OCI-LY7 (cell line): Measurements from ENCODE around the gene ZXDC.

ENCODE experiments used
- CTCF ChIP-seq: fragments of 200-600 bp; sonication (generic); conservative IDR thresholded peaks from 2 replicates; pipeline ENCODE4 v1.5.1; 2014; ENCODE audit warnings: mild to moderate bottlenecking, antibody characterized with exemption, low read length, moderate library complexity, mixed read lengths
- EZH2phosphoT487 ChIP-seq: fragments of 200-600 bp; sonication (generic); IDR thresholded peaks from 2 replicates; pipeline ENCODE4 v1.6.1; 2018; ENCODE audit warnings: low read depth, borderline replicate concordance, mild to moderate bottlenecking, mixed run types, antibody characterized with exemption, low read length, moderate library complexity, mixed read lengths

DNA sequence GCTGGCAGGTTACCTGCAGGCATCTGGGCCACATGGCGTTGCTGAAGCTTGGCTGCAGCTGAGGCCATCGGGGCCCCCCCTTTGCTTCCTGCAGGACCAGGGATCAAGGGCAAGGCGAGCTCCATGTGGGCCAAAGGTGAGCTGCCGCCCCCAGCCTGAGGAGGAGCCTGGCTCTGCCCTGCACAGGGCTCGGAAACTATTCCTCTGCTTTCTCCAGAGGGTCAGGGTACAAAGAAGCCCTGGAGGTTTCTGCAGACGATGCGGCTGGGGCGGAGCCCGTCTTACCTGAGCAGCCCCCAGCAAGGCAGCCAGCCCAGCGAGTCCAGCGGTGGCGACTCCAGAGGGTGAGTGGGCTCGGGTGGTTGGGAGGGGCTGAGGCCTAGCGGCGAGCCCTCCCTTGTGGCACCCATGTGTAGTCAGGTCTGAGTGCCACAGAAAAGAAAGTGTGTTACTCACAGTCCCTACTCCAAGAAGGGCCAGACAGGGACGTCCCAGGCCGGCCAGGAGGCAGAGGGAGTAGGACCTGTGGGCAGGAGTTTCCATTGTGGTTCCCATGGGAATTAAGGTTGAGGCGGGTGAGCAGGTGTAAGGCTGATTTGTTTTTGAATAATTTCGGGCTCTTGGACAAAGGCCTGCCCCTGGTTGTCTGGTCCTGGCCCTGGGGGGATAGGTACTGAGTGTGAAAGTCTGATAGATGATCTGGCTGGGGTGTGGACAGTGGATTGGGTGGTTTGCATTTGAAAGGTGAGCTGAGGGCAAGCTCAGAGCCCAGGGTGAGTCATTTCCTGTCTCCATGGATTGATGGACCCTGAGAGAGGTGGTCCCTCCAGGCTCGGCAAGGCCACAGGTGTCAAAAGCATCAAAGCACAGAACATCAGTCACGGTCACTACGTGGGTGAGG lies 55.6 kb downstream of the ZXDC start:
- TF ChIP-seq CTCF (no peak), EZH2phosphoT487 (no peak)
